Neural progenitor cell (in vitro differentiated cells): ENCODE measurements around the gene PJA2. TPM values are rescaled to one million over a fixed set of nuclear protein-coding genes. Genes with fewer than 3 reads are reported as not detected.

Experiments used
- DNase-seq: peaks from one replicate; pipeline ENCODE4 v3.0.0-alpha.2; 2016; ENCODE audit warnings: low spot score
- H2AFZ ChIP-seq: fragments of 200-600 bp; sonication (generic); replicated peaks from 2 replicates; pipeline ENCODE4 v1.6.1; 2016; ENCODE audit warnings: antibody characterized with exemption
- H3F3A ChIP-seq: fragments of 200-600 bp; sonication (generic); 2 replicates; pipeline ENCODE4 v1.6.1; 2016; ENCODE audit warnings: antibody characterized with exemption, low read depth
- H3K27ac ChIP-seq: fragments of 200-600 bp; sonication (generic); 2 replicates; pipeline ENCODE4 v1.5.1; 2016; ENCODE audit warnings: mild to moderate bottlenecking
- H3K27me3 ChIP-seq: fragments of 200-600 bp; sonication (generic); 2 replicates; pipeline ENCODE4 v1.6.1; 2016; ENCODE audit warnings: mild to moderate bottlenecking, moderate library complexity
- H3K36me3 ChIP-seq: fragments of 200-600 bp; sonication (generic); 2 replicates; pipeline ENCODE4 v1.5.1; 2016
- H3K4me1 ChIP-seq: fragments of 200-600 bp; sonication (generic); 2 replicates; pipeline ENCODE4 v1.6.1; 2016; ENCODE audit warnings: mixed run types
- H3K4me2 ChIP-seq: fragments of 200-600 bp; sonication (generic); 2 replicates; pipeline ENCODE4 v1.6.1; 2016
- H3K4me3 ChIP-seq: fragments of 200-600 bp; sonication (generic); 2 replicates; pipeline ENCODE4 v1.5.1; 2016
- H3K79me2 ChIP-seq: fragments of 200-600 bp; sonication (generic); 2 replicates; pipeline ENCODE4 v1.6.1; 2016; ENCODE audit warnings: low read depth
- H3K9ac ChIP-seq: fragments of 200-600 bp; sonication (generic); 2 replicates; pipeline ENCODE4 v1.6.1; 2016
- H3K9me3 ChIP-seq: fragments of 200-600 bp; sonication (generic); 2 replicates; pipeline ENCODE4 v1.5.1; 2016; ENCODE audit warnings: low read depth
- H4K20me1 ChIP-seq: fragments of 200-600 bp; sonication (generic); 2 replicates; pipeline ENCODE4 v1.6.1; 2016; ENCODE audit warnings: low read depth
- H3K27ac Mint-ChIP-seq: 3 replicates; pipeline ENCODE4 v1.8.0; 2021; ENCODE audit warnings: mixed read lengths
- H3K27me3 Mint-ChIP-seq: 2 replicates; pipeline ENCODE4 v1.8.0; 2022; ENCODE audit warnings: low read depth, mild to moderate bottlenecking, inconsistent platforms, moderate library complexity, mixed read lengths; ENCODE audit not compliant: insufficient read depth
- H3K36me3 Mint-ChIP-seq: 3 replicates; pipeline ENCODE4 v1.8.0; 2021; ENCODE audit warnings: mixed read lengths
- H3K4me1 Mint-ChIP-seq: 3 replicates; pipeline ENCODE4 v1.8.0; 2021; ENCODE audit warnings: mixed read lengths
- H3K4me3 Mint-ChIP-seq: 3 replicates; pipeline ENCODE4 v1.8.0; 2021; ENCODE audit warnings: mild to moderate bottlenecking, moderate library complexity, mixed read lengths
- H3K9me3 Mint-ChIP-seq: 3 replicates; pipeline ENCODE4 v1.8.0; 2020; ENCODE audit warnings: mixed read lengths
- CTCF ChIP-seq: fragments of 200-600 bp; sonication (generic); IDR thresholded peaks from 2 replicates; pipeline ENCODE4 v1.5.1; 2017; ENCODE audit warnings: antibody characterized with exemption, mild to moderate bottlenecking
- EZH2 ChIP-seq: fragments of 200-600 bp; sonication (generic); IDR thresholded peaks from 2 replicates; pipeline ENCODE4 v1.6.1; 2017; ENCODE audit warnings: antibody characterized with exemption, mild to moderate bottlenecking, moderate library complexity
- EZH2phosphoT487 ChIP-seq: fragments of 200-600 bp; sonication (generic); IDR thresholded peaks from 2 replicates; pipeline ENCODE4 v1.6.1; 2017; ENCODE audit warnings: antibody characterized with exemption
- total RNA-seq: library from RNA; depleted of rRNA; stranded (reverse); fragments of >200 nt; gene quantifications from 2 replicates; pipeline ENCODE4 v1.2.3, GENCODE V29; 2015; ENCODE audit warnings: low replicate concordance

PJA2 gene
- total RNA-seq, 1 donor from 2014 or later, result 128 TPM

- Histone ChIP-seq H3K9ac (no peak overlapping the region), H2AFZ (no peak overlapping the region), H3K27me3 (no peaks in the 10 kb centered on the region), H3F3A (peaks cover 6% of the 10 kb centered on the region), H3K27ac (no peak overlapping the region), H3K4me3 (no peak overlapping the region), H3K4me1 (peaks cover 25% of the 10 kb centered on the region), H3K36me3 (peaks cover 4% of the 10 kb centered on the region), H3K4me2 (no peak overlapping the region), H3K9me3 (no peaks in the 10 kb centered on the region), H4K20me1 (no peaks in the 10 kb centered on the region), H3K79me2 (no peaks in the 10 kb centered on the region)
- Mint-ChIP-seq H3K9me3 (peaks cover 1% of the 10 kb centered on the region), H3K4me1 (peaks cover 8% of the 10 kb centered on the region), H3K27ac (no peak overlapping the region), H3K4me3 (no peak overlapping the region), H3K36me3 (peaks cover 16% of the 10 kb centered on the region), H3K27me3 (no peaks in the 10 kb centered on the region)
- DNase-seq, result no peak
- TF ChIP-seq EZH2phosphoT487, result no peak
- no peak for TF ChIP-seq EZH2
Observed at GRCh38 chr5:109335114-109335513, 74.7 kb downstream of the PJA2 start.

- peaks cover 8% of the 10 kb centered on the region for H3K4me1 Mint-ChIP-seq
- peaks cover 14% of the 10 kb centered on the region for H3K36me3 Mint-ChIP-seq
- H3K27me3 ChIP-seq, result no peaks in the 10 kb centered on the region
- H3K36me3 ChIP-seq, result peaks cover 4% of the 10 kb centered on the region
- peaks cover 25% of the 10 kb centered on the region for H3K4me1 ChIP-seq
- no peaks in the 10 kb centered on the region for H4K20me1 ChIP-seq
- H3K27ac Mint-ChIP-seq, result no peak overlapping the region
- no peak overlapping the region for H3K9ac ChIP-seq
- no peaks in the 10 kb centered on the region for H3K9me3 Mint-ChIP-seq
- H3K4me3 ChIP-seq, result no peak overlapping the region
- no peaks in the 10 kb centered on the region for H3K27me3 Mint-ChIP-seq
- H3K4me2 ChIP-seq, result no peak overlapping the region
- no peaks in the 10 kb centered on the region for H3K79me2 ChIP-seq
- no peak overlapping the region for H3K4me3 Mint-ChIP-seq
- no peak overlapping the region for H2AFZ ChIP-seq
- peaks cover 9% of the 10 kb centered on the region for H3F3A ChIP-seq
- DNase-seq, result no peak
- TF ChIP-seq CTCF, result no peak
- no peak for TF ChIP-seq EZH2phosphoT487
- TF ChIP-seq EZH2, result no peak
- H3K27ac ChIP-seq, result no peak overlapping the region
- no peaks in the 10 kb centered on the region for H3K9me3 ChIP-seq
Observed at GRCh38 chr5:109334056-109334455, 75.7 kb downstream of the PJA2 start.

GRCh38 chr5:109329333-109330237, 80.2 kb downstream of the PJA2 start:
- Mint-ChIP-seq H3K4me1 (peaks cover 3% of the 10 kb centered on the region), H3K27ac (no peak overlapping the region), H3K4me3 (no peak overlapping the region), H3K27me3 (no peaks in the 10 kb centered on the region), H3K36me3 (peaks cover 8% of the 10 kb centered on the region), H3K9me3 (no peaks in the 10 kb centered on the region)
- Histone ChIP-seq H3K27me3 (no peaks in the 10 kb centered on the region), H3K9me3 (no peaks in the 10 kb centered on the region), H2AFZ (no peak overlapping the region), H3K79me2 (no peaks in the 10 kb centered on the region), H3F3A (peaks cover 26% of the 10 kb centered on the region), H3K36me3 (no peaks in the 10 kb centered on the region), H3K4me2 (no peak overlapping the region), H3K27ac (no peak overlapping the region), H3K9ac (no peak overlapping the region), H3K4me1 (peaks cover 39% of the 10 kb centered on the region), H3K4me3 (no peak overlapping the region), H4K20me1 (peaks cover 4% of the 10 kb centered on the region)
- DNase-seq, result no peak
- TF ChIP-seq EZH2phosphoT487 (no peak), EZH2 (no peak), CTCF (no peak)

- Histone ChIP-seq H3K36me3 (no peaks in the 10 kb centered on the region), H3K4me2 (no peak overlapping the region), H3K9me3 (no peaks in the 10 kb centered on the region), H3K27me3 (no peaks in the 10 kb centered on the region), H3K4me3 (no peak overlapping the region), H3K9ac (no peak overlapping the region), H3K4me1 (peaks cover 47% of the 10 kb centered on the region), H4K20me1 (peaks cover 4% of the 10 kb centered on the region), H3K79me2 (no peaks in the 10 kb centered on the region), H3K27ac (no peak overlapping the region), H2AFZ (no peak overlapping the region), H3F3A (peaks cover 26% of the 10 kb centered on the region)
- Mint-ChIP-seq H3K27ac (no peak overlapping the region), H3K27me3 (no peaks in the 10 kb centered on the region), H3K4me3 (no peak overlapping the region), H3K36me3 (peaks cover 6% of the 10 kb centered on the region), H3K9me3 (no peaks in the 10 kb centered on the region), H3K4me1 (peaks cover 3% of the 10 kb centered on the region)
- TF ChIP-seq EZH2 (no peak), CTCF (no peak), EZH2phosphoT487 (no peak)
- DNase-seq, result no peak
Observed at GRCh38 chr5:109328626-109329025, 81.1 kb downstream of the PJA2 start.
